Liver (tissue), 3 donors: ENCODE measurements around the gene ZNF827.

Experiments used
- EGR1 ChIP-seq, 2 donors: IDR thresholded peaks; 2 replicates each; pipeline ENCODE4 v1.6.1; 2016 to 2018; ENCODE audit warnings: antibody characterized with exemption in 2 of 2, low read depth in 2 of 2
- JUND ChIP-seq, 2 donors: IDR thresholded peaks; 2 replicates each; pipeline ENCODE4 v1.6.1; 2016; ENCODE audit warnings: antibody characterized with exemption in 2 of 2
- RAD21 ChIP-seq, 2 donors: IDR thresholded peaks; 2 replicates each; pipeline ENCODE4 v1.6.1; 2016; ENCODE audit warnings: antibody characterized with exemption in 2 of 2, mild to moderate bottlenecking in 2 of 2
- SP1 ChIP-seq: IDR thresholded peaks from 2 replicates; pipeline ENCODE4 v1.6.1; 2018; ENCODE audit warnings: antibody characterized with exemption, mild to moderate bottlenecking
- TAF1 ChIP-seq: conservative IDR thresholded peaks from 2 replicates; pipeline ENCODE4 v1.6.1; 2016; ENCODE audit warnings: antibody characterized with exemption, mild to moderate bottlenecking
- TF ChIP-seq, protein P1 (sequence below): fragments of 150-350 bp; IDR thresholded peaks from 2 replicates; pipeline ENCODE4 v1.5.1; 2017; ENCODE audit warnings: improper control_type of control experiment, low read depth, low read length; ENCODE audit not compliant: missing input control
- donor health status: healthy.
- donor health status: healthy.

- TF ChIP-seq TAF1 (no peak), EGR1 (IDR thresholded peaks at IDR 0.05; ENCODE audit: low read depth in 2 of 2) (no peak), RAD21 (IDR thresholded peaks at IDR 0.05) (no peak), SP1 (no peak), JUND (IDR thresholded peaks at IDR 0.05) (no peak)
- TF ChIP-seq, protein P1, sequence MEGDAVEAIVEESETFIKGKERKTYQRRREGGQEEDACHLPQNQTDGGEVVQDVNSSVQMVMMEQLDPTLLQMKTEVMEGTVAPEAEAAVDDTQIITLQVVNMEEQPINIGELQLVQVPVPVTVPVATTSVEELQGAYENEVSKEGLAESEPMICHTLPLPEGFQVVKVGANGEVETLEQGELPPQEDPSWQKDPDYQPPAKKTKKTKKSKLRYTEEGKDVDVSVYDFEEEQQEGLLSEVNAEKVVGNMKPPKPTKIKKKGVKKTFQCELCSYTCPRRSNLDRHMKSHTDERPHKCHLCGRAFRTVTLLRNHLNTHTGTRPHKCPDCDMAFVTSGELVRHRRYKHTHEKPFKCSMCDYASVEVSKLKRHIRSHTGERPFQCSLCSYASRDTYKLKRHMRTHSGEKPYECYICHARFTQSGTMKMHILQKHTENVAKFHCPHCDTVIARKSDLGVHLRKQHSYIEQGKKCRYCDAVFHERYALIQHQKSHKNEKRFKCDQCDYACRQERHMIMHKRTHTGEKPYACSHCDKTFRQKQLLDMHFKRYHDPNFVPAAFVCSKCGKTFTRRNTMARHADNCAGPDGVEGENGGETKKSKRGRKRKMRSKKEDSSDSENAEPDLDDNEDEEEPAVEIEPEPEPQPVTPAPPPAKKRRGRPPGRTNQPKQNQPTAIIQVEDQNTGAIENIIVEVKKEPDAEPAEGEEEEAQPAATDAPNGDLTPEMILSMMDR: no peak
These were observed 177.4 kb downstream of the ZNF827 start for GRCh38 chr4:145760961-145761929.
